Vagina (tissue), 2 donors: Measurements from ENCODE around the gene PDE4D.

ENCODE experiments used
- CTCF ChIP-seq, 3 experiments: fragments of 450-650 bp in 2 of 3; fragments of 200-600 bp in 1 of 3; sonication (generic) in 1 of 3; IDR thresholded peaks; one replicate each; pipeline ENCODE4 v1.5.1; 2017 to 2019; ENCODE audit warnings: antibody characterized with exemption in 3 of 3, mild to moderate bottlenecking in 2 of 3, moderate library complexity in 2 of 3
- POLR2A ChIP-seq, 2 donors: fragments of 450-650 bp; IDR thresholded peaks; one replicate each; pipeline ENCODE4 v1.6.1; 2017; ENCODE audit warnings: antibody characterized with exemption in 2 of 2, mild to moderate bottlenecking in 2 of 2, moderate library complexity in 2 of 2
- POLR2AphosphoS5 ChIP-seq, 2 donors: sonication (generic); formaldehyde crosslinking; IDR thresholded peaks; one replicate each; pipeline ENCODE4 v1.9.0; 2017; ENCODE audit warnings: antibody characterized with exemption in 2 of 2, mild to moderate bottlenecking in 2 of 2, low read depth in 1 of 2; ENCODE audit not compliant: insufficient read depth in 1 of 2

GRCh38 chr5:58961631-58962280 lies 931.8 kb downstream of the PDE4D start:
- TF ChIP-seq CTCF (IDR thresholded peaks at IDR 0.05) = no peak
- TF ChIP-seq POLR2AphosphoS5 (IDR thresholded peaks at IDR 0.05; ENCODE audit: insufficient read depth in 1 of 2, low read depth in 1 of 2) = no peak
- no peak for TF ChIP-seq POLR2A (IDR thresholded peaks at IDR 0.05)
